Keratinocyte (primary cell): Measurements from ENCODE around the gene TOM1. TPM values are rescaled to one million over a fixed set of nuclear protein-coding genes. Genes with fewer than 3 reads are reported as not detected.

ENCODE experiments used
- DNase-seq: peaks from one replicate; pipeline ENCODE4 v3.0.0-alpha.2; 2011; ENCODE audit warnings: low read depth, missing footprints, low spot score
- FAIRE-seq: peaks from 2 replicates; lab custom pipeline; 2011; peaks lifted over from hg19 to GRCh38; lab: Jason Lieb, UNC
- H2AFZ ChIP-seq: 2 replicates; pipeline ENCODE4 v1.6.0; 2012; ENCODE audit warnings: low read length, control low read depth, inconsistent platforms; ENCODE audit not compliant: control insufficient read depth
- H3K27ac ChIP-seq: 2 replicates; pipeline ENCODE4 v1.5.1; 2011; ENCODE audit warnings: low read length; ENCODE audit not compliant: control insufficient read depth, insufficient read depth
- H3K27me3 ChIP-seq: 3 replicates; pipeline ENCODE4 v1.6.0; 2011; ENCODE audit warnings: low read length; ENCODE audit not compliant: control insufficient read depth, insufficient read depth; ENCODE audit errors: extremely low read depth
- H3K36me3 ChIP-seq, 2 experiments: 2 replicates in 1 of 2; 3 replicates in 1 of 2; pipeline ENCODE4 v1.5.1; 2011; ENCODE audit warnings: low read length in 2 of 2, mild to moderate bottlenecking in 1 of 2; ENCODE audit not compliant: control insufficient read depth in 2 of 2, insufficient read depth in 2 of 2; ENCODE audit errors: extremely low read depth in 1 of 2
- H3K4me1 ChIP-seq: 3 replicates; pipeline ENCODE4 v1.5.1; 2011; ENCODE audit warnings: low read length; ENCODE audit not compliant: control insufficient read depth, insufficient read depth; ENCODE audit errors: extremely low read depth
- H3K4me2 ChIP-seq: 3 replicates; pipeline ENCODE4 v1.6.0; 2011; ENCODE audit warnings: low read depth, low read length; ENCODE audit not compliant: control insufficient read depth, insufficient read depth; ENCODE audit errors: extremely low read depth
- H3K4me3 ChIP-seq, 3 experiments: fragments of 200-600 bp in 1 of 3; sonication (generic) in 1 of 3; 2 replicates in 2 of 3; 3 replicates in 1 of 3; pipeline ENCODE4 v1.5.1; 2011 to 2016; ENCODE audit warnings: low read length in 3 of 3, mild to moderate bottlenecking in 3 of 3, control low read depth in 2 of 3, inconsistent platforms in 1 of 3, low read depth in 1 of 3, mixed read lengths in 1 of 3, mixed run types in 1 of 3, moderate library complexity in 1 of 3; ENCODE audit not compliant: control insufficient read depth in 2 of 3, insufficient read depth in 2 of 3; ENCODE audit errors: extremely low read depth in 1 of 3
- H3K79me2 ChIP-seq: 2 replicates; pipeline ENCODE4 v1.6.0; 2012; ENCODE audit warnings: low read length; ENCODE audit not compliant: control insufficient read depth, insufficient read depth
- H3K9ac ChIP-seq: 3 replicates; pipeline ENCODE4 v1.6.0; 2011; ENCODE audit warnings: low read length; ENCODE audit not compliant: control insufficient read depth, insufficient read depth; ENCODE audit errors: extremely low read depth
- H3K9me1 ChIP-seq: 3 replicates; pipeline ENCODE4 v1.6.0; 2011; ENCODE audit warnings: low read length; ENCODE audit not compliant: control insufficient read depth, insufficient read depth; ENCODE audit errors: extremely low read depth
- H3K9me3 ChIP-seq: 2 replicates; pipeline ENCODE4 v1.5.1; 2012; ENCODE audit warnings: low read depth, low read length; ENCODE audit not compliant: control insufficient read depth
- H4K20me1 ChIP-seq: 3 replicates; pipeline ENCODE4 v1.6.0; 2011; ENCODE audit warnings: low read length; ENCODE audit not compliant: control insufficient read depth, insufficient read depth; ENCODE audit errors: extremely low read depth
- CTCF ChIP-seq, 3 experiments: IDR thresholded peaks in 1 of 3; conservative IDR thresholded peaks in 1 of 3; optimal IDR thresholded peaks in 1 of 3; 2 replicates in 2 of 3; 3 replicates in 1 of 3; pipeline versions ENCODE3 to v1.5.1; 2011; ENCODE audit warnings: low read length in 3 of 3, mild to moderate bottlenecking in 3 of 3, moderate library complexity in 2 of 3, control low read depth in 1 of 3, inconsistent platforms in 1 of 3; ENCODE audit not compliant: insufficient read depth in 2 of 3; ENCODE audit errors: extremely low read depth in 1 of 3
- EZH2 ChIP-seq: IDR thresholded peaks from one replicate; pipeline ENCODE4 v1.6.1; 2012; ENCODE audit warnings: inconsistent platforms, mild to moderate bottlenecking, low read length, moderate library complexity
- dilution Hi-C: fragments of 300-500 bp; cut with MboI; formaldehyde crosslinking; loops from one replicate; pipeline ENCODE4 v1.7.0; 2020; ENCODE audit warnings: low sequenced_read_pairs; ENCODE audit not compliant: extremely low pct_ligation_motif_present
- polyA plus RNA-seq, 5 experiments: library from polyadenylated mRNA; depleted of rRNA in 3 of 5; stranded (reverse) in 3 of 5; stranded (forward) in 1 of 5; unstranded in 1 of 5; fragments of >200 nt; gene quantifications; 1 replicate in 1 of 5; 2 replicates in 3 of 5; 3 replicates in 1 of 5; pipeline versions ENCODE4 v1.2.1 to v1.2.3, GENCODE V29; 2011 to 2012; ENCODE audit warnings: missing spikeins in 2 of 5, low read depth in 1 of 5, low replicate concordance in 1 of 5

TOM1 gene
- polyA plus RNA-seq, 1 donor (not counting 4 experiments of a cell fraction or from before 2014, with no cell fraction given): 17.4 TPM

DNA sequence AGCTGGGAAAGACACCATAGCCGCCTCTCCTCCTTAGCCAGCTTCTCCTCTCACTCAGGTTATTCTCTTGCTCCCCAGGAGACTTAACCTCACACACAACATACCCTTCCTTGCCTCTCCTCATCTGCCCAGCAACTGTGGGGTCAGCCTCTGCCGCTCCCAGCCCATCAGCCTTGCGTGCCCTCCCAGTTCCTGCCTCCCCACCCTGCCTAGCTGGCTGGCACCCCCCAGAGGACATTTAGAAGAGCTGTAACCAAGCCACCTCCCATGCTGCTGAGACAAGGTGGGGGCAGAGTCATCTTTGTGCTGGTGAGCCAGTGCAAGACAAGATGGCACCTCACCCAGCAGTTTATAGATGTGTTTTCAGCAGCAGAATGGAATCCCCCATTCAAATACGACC is 38.2 kb downstream of the TOM1 start:
- Histone ChIP-seq H3K9me3 (no peaks in the 10 kb centered on the region), H3K4me1 (peaks cover 4% of the 10 kb centered on the region), H3K36me3 (peaks cover 5 to 17% of the 10 kb centered on the region in 2 experiments), H3K9me1 (no peaks in the 10 kb centered on the region), H4K20me1 (no peaks in the 10 kb centered on the region), H3K27me3 (no peaks in the 10 kb centered on the region), H3K4me2 (no peak overlapping the region), H3K4me3 (no peak overlapping the region), H3K9ac (no peak overlapping the region), H3K79me2 (no peaks in the 10 kb centered on the region), H3K27ac (no peak overlapping the region), H2AFZ (no peak overlapping the region)
- dilution Hi-C loops: no loop called here
- FAIRE-seq (no peak), DNase-seq (no peak)
- peak in 1 of 3 experiments; percentile 36 for TF ChIP-seq CTCF (optimal IDR thresholded peaks at IDR 0.05 in 1 of 3, IDR thresholded peaks at IDR 0.05 in 1 of 3, conservative IDR thresholded peaks at IDR 0.05 in 1 of 3; ENCODE audit: extremely low read depth in 1 of 3, insufficient read depth in 2 of 3, low read length in 3 of 3)
- no peak for TF ChIP-seq EZH2

DNA sequence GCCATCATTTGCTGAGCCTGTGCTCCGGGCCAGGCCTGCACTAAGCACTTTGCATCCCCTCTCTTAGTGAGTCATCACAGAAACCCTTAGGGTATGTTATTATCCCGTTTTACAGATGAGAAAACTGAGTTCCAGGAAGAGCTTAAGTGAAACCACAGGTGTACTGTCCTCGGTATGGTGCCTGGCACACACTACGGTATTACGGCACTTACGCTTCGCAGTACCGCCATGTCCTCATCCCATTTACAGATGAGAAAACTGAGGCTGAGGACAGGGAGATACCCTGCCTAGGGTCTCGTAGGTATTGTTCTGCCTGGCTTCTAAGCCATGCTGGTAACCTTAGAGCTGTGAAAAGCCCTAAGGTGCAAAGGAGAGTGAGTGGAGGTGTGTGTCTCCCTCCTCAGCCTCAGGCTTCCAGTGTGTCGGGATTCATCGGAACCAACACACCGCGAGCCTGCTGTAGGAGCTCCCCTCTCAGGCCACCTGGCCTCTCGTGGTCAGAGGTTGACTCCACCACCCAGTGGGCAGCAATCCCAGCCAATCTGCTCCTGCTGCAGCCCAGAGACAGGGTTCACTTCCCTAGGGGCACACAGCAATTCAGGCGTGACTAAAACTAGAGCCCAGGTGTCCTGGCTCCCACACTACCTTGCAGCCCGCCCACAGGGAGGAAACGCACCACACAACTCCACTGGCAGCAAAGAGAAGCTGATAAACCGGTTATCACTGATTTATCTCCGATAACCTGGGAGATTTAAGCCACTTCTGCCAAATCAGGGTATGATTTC is 41.6 kb downstream of the TOM1 start:
- Histone ChIP-seq H3K27ac (no peak overlapping the region), H3K27me3 (no peaks in the 10 kb centered on the region), H3K79me2 (no peaks in the 10 kb centered on the region), H4K20me1 (no peaks in the 10 kb centered on the region), H3K9me1 (no peaks in the 10 kb centered on the region), H3K9me3 (no peaks in the 10 kb centered on the region), H3K36me3 (peaks cover 0 to 7% of the 10 kb centered on the region in 2 experiments), H3K4me1 (peaks cover 4% of the 10 kb centered on the region), H2AFZ (no peak overlapping the region), H3K9ac (no peak overlapping the region), H3K4me2 (no peak overlapping the region), H3K4me3 (no peak overlapping the region)
- FAIRE-seq: no peak
- no peak for TF ChIP-seq CTCF (optimal IDR thresholded peaks at IDR 0.05 in 1 of 3, IDR thresholded peaks at IDR 0.05 in 1 of 3, conservative IDR thresholded peaks at IDR 0.05 in 1 of 3; ENCODE audit: extremely low read depth in 1 of 3, insufficient read depth in 2 of 3, low read length in 3 of 3)
- TF ChIP-seq EZH2: no peak
- no peak for DNase-seq
- dilution Hi-C loops: no loop called here
